LNCAP (cell line): ENCODE measurements around the gene CPEB4.

ENCODE experiments used
- CTCF ChIP-seq: fragments of 450-650 bp; IDR thresholded peaks from 2 replicates; pipeline ENCODE4 v1.5.1; 2017; ENCODE audit warnings: mild to moderate bottlenecking

Gene CPEB4

GRCh38 chr5:173916233-173916632 lies 28.1 kb downstream of the CPEB4 start:
- no peak for TF ChIP-seq CTCF

DNA sequence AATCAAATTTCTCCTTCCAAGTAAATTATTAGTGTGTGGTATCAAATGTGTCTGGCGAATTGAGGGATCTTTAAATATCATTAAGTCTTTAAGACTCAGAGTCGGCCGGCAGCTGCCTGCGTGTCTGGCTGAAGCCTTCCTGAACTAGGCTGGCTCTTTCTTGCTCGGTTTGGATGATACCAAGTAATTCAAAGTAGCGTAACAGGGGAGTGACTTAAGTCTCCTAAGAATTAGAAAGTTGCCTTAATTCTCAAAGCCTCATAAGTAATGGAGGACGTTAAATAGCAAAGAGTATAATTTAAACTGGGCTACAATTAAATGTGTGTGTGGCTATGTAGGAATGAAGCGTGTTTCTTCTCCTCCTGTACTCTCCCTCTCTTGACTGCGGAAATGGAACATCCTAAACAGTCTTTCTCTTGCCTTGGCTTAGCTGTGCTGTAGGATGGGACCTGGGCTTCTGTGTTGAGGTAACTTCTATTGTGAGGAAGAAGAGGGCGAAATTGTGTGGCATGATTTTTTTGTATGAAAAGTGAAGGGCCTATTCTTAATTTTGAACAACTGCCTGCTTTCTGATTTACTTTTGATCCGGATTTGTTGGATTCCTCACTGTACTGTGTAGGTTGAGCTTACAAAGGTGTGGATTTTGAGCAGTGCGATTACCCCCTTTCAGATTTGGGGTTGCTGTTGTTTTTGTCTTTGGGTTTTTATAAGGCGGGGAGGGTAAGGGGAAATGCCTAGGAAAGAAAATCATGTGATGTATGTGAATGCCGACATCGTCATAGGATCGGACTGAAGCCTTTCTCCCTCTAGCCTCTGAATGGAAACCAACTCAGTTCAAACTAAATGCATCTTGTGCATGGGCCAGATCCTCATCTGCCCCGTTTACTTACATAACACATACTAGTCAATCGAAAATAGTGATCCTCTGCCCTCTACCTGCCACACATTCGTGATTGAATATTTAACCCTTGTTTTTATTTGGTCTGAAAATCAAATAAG lies 29.9 kb downstream of the CPEB4 start:
- no peak for TF ChIP-seq CTCF

DNA sequence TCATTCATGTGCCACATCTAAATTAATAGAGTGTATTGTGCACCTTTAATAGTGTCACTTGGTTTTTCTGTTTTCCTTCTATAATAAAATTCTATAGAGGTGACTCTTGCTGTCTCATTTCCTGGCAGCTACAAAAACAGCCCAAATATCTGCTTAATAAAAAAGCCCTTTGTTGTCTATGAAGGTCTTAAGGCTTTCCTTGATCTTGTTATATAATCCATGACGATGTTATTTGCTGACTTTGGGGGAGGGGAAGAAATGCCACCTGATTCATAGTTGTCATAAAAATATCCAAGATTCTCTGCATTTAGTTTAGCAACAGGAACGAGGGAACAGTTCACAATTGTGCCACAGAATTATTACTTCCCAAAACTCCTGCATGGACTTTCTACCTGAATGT lies 31.3 kb downstream of the CPEB4 start:
- no peak for TF ChIP-seq CTCF

DNA sequence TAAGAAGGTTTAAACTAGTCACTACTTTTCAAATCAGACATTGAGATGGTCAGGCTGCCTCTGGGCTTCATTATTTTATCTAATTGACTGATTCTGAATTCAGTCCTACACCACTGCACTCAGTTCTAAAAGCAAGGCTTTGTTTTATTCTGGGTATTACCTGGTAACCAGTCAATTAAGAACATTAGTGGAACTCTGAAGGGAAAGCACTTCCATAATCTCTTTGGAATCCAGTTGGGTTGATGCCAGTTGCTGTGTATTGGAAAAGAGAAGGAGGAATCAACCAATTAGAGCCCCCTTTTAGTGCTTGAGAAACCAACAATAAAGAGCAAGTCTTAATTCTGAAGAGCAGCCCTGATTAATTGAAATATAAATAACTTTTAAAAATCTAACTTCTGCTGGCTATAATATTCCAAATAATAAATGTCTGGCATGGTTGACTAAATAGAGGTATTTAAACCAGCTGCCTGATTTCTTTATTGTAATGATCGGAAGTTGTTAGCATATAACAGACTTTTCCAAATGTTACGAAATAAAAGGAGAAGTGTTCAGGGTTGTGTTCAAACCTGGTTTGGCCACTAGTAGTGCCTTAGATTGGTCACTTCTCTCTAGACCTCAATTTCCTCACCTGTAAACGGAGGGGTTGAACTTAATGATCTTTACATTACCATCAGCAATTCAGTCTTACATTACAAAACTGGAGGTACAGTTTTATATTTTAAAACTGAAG lies 32.0 kb downstream of the CPEB4 start:
- no peak for TF ChIP-seq CTCF

DNA sequence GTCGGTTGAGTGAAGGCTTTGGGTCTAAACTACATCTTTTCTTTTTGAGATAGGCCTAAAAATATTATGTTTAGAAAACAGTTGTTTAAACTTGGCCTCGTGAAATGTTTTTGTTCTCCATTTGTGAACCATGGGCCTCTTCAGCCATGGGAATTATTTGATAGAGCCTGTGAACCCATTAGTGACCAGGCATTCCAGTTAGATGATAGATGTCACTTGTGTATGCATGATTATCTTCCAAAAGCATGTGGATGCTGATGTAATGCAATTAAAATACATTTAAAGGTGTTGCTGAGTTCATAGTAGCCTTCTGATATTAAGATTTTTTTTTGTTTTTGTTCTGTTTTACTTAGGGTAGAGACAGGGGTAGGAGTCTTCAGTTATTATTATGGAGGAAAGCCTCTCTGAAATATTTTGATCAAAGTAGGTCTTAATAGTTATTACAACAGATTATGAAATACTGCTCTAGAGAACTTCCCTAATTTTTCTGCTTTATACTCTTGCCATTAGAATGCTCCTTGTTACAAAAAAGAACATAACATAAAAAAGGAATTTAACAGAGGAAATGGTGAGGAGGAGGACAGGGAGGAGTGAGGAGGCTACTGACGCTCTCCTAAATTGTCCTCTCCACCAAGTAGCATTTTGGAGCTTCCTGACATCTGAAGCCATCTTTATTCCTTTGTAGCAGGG lies 32.9 kb downstream of the CPEB4 start:
- no peak for TF ChIP-seq CTCF

DNA sequence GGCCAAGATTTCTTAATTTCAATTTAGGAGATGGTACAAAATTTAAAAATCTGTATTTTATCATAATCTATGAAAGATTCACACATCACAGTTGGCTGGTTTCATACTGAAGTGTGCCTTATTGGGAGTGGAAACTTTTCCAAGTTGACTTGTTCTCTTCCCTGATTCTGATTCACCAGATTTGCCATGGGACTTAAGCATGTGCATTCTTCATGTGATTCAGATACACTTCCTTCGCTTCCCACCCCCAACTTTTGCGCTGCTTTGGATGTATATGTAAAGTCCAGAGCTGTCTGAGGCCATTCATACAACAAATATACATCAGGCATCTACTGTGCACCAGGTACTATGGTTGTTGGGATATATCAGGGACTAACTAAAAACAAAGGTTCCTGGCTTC lies 34.4 kb downstream of the CPEB4 start:
- TF ChIP-seq CTCF = no peak
